DND-41 (cell line): ENCODE data around the gene ST7.

Experiments
- EZH2 ChIP-seq: IDR thresholded peaks from 3 replicates; pipeline ENCODE4 v1.6.1; 2012; ENCODE audit warnings: borderline replicate concordance, low read depth, mild to moderate bottlenecking, moderate library complexity, low read length, inconsistent platforms; ENCODE audit not compliant: severe bottlenecking
- TF ChIP-seq, protein P1 (sequence below): IDR thresholded peaks from 2 replicates; pipeline ENCODE4 v1.5.1; 2012; ENCODE audit warnings: borderline replicate concordance, low read length, moderate library complexity, mild to moderate bottlenecking; ENCODE audit not compliant: poor library complexity, severe bottlenecking; ENCODE audit errors: extremely low read depth

DNA sequence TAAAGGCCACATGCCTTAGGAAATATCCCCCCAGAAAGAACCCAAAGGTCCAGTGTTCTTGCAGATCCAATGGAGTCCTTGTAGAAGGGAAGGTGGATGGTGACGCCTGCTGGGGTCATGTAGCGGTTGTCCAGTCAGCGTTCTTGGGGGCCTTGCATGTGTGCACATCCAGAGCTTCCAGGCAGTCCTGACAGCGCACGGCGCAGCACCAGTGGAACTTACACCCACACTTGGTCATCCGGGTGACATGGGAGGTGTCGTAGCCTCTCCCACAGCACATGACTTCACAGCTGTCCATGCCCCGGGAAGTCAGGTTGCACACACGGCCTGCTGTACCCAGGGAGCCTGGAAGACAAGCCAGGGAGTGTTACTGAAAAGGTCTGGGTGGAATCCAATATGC, 324.7 kb downstream of the ST7 start:
- TF ChIP-seq, protein P1, sequence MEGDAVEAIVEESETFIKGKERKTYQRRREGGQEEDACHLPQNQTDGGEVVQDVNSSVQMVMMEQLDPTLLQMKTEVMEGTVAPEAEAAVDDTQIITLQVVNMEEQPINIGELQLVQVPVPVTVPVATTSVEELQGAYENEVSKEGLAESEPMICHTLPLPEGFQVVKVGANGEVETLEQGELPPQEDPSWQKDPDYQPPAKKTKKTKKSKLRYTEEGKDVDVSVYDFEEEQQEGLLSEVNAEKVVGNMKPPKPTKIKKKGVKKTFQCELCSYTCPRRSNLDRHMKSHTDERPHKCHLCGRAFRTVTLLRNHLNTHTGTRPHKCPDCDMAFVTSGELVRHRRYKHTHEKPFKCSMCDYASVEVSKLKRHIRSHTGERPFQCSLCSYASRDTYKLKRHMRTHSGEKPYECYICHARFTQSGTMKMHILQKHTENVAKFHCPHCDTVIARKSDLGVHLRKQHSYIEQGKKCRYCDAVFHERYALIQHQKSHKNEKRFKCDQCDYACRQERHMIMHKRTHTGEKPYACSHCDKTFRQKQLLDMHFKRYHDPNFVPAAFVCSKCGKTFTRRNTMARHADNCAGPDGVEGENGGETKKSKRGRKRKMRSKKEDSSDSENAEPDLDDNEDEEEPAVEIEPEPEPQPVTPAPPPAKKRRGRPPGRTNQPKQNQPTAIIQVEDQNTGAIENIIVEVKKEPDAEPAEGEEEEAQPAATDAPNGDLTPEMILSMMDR = no peak
- TF ChIP-seq EZH2 = no peak
